Hematopoietic multipotent progenitor cell treated with erythropoietin and hydrocortisone succinate and interleukin-3 and kit ligand, for 15 days (in vitro differentiated cells): ENCODE measurements around the gene SLC13A3.

ENCODE experiments used
- DNase-seq: peaks from one replicate; pipeline ENCODE4 v3.0.0-alpha.2; 2015; ENCODE audit warnings: low spot score

The SLC13A3 gene

GRCh38 chr20:46652699-46653098, 1.4 kb upstream of the SLC13A3 start:
- DNase-seq, result no peak

- DNase-seq, result no peak
These were observed 626 bp downstream of the SLC13A3 start for GRCh38 chr20:46650575-46651090.

- DNase-seq, result no peak
These were observed 1.2 kb downstream of the SLC13A3 start for GRCh38 chr20:46649965-46650542.

GRCh38 chr20:46649650-46649949, 1.7 kb downstream of the SLC13A3 start:
- DNase-seq, result no peak

GRCh38 chr20:46648903-46649649, 2.2 kb downstream of the SLC13A3 start:
- DNase-seq, result no peak

- no peak for DNase-seq
These were observed 3.8 kb downstream of the SLC13A3 start for GRCh38 chr20:46647469-46647868.

- no peak for DNase-seq
These were observed 4.4 kb downstream of the SLC13A3 start for GRCh38 chr20:46646659-46647380.

GRCh38 chr20:46646122-46646521, 5.1 kb downstream of the SLC13A3 start:
- DNase-seq, result no peak

- no peak for DNase-seq
These were observed 6.5 kb downstream of the SLC13A3 start for GRCh38 chr20:46644733-46645132.

GRCh38 chr20:46644160-46644559, 7.1 kb downstream of the SLC13A3 start:
- no peak for DNase-seq

- DNase-seq, result no peak
These were observed 8.3 kb downstream of the SLC13A3 start for GRCh38 chr20:46642969-46643343.

- no peak for DNase-seq
These were observed 8.8 kb downstream of the SLC13A3 start for GRCh38 chr20:46642265-46642968.

- DNase-seq, result no peak
These were observed 9.8 kb downstream of the SLC13A3 start for GRCh38 chr20:46641424-46641823.

- no peak for DNase-seq
These were observed 10.5 kb downstream of the SLC13A3 start for GRCh38 chr20:46640536-46641311.

GRCh38 chr20:46640044-46640443, 11.2 kb downstream of the SLC13A3 start:
- no peak for DNase-seq

- no peak for DNase-seq
These were observed 11.7 kb downstream of the SLC13A3 start for GRCh38 chr20:46639587-46639986.

- no peak for DNase-seq
These were observed 12.4 kb downstream of the SLC13A3 start for GRCh38 chr20:46638898-46639274.

- no peak for DNase-seq
These were observed 12.9 kb downstream of the SLC13A3 start for GRCh38 chr20:46638134-46638897.

- no peak for DNase-seq
These were observed 13.7 kb downstream of the SLC13A3 start for GRCh38 chr20:46637427-46638133.

- DNase-seq, result no peak
These were observed 14.2 kb downstream of the SLC13A3 start for GRCh38 chr20:46637020-46637419.
